ENCODE data around the gene FKBP1C.
"Not testable (repeated sequence)": the region's sequence is repeated elsewhere in the genome, so short reads cannot be mapped to it uniquely, and the experiment has no call there.

The FKBP1C gene

DNA sequence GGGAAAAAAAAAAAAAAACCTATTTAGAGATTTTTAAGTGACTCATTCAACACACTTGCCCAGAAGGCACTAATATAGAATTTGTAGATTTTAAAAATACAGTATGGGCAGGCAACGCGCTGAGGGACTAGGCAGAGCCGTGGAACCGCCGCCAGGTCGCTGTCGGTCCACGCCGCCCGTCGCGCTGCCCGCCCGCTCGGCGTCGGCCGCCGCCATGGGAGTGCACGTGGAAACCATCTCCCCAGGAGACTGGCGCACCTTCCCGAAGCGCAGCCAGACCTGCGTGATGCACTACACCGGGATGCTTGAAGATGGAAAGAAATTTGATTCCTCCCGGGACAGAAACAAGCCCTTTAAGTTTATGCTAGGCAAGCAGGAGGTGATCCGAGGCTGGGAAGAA lies at the start of gene FKBP1C:
Gene FKBP1C (plus strand): TSS at position 127 of the 400 bp plus-strand sequence.
- not testable (repeated sequence) for DNase-seq

DNA sequence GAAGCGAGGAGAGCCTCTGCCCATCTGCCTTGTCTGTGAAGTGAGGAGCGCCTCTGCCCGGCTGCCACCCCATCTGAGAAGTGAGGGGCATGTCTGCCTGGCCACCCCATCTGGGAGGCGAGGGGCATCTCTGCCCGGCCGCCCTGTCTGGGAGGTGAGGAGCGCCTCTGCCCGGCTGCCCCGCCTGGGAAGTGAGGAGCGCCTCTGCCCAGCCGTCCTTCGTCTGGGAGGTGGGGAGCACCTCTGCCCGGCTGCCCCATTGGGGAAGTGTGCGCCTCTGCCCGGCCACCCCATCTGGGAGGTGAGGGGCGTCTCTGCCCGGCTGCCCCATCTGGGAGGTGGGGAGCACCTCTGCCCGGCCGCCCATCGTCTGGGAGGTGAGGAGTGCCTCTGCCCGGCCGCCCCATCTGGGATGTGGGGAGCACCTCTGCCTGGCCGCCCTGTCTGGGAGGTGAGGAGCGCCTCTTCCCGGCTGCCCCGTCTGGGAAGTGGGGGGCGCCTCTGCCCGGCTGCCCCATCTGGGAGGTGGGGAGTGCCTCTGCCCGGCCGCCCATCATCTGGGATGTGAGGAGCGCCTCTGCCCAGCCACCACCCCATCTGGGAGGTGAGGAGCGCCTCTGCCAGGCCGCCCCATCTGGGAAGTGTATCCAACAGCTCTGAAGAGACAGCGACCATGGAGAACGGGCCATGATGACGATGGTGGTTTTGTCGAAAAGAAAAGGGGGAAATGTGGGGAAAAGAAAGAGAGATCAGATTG lies 47.0 kb upstream of the FKBP1C start:
- not testable (repeated sequence) for DNase-seq

DNA sequence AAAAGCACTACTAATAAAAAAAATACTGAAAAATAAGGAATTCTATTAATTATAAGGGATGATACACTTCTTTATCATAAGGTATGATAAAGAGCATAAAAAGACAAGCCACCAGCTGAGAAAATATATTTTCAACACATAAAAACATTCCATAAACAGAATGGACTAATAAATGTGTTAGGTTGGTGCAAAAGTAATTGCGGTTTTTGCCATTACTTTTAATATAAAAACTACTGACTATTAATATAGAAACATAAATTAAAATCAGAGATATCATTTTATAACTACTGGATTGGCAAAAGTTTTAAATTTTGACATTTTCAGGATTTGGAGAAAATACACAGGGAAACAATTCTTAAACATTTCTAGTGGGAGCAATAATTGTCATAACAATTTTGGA lies 37.1 kb upstream of the FKBP1C start:
- no peak for DNase-seq

DNA sequence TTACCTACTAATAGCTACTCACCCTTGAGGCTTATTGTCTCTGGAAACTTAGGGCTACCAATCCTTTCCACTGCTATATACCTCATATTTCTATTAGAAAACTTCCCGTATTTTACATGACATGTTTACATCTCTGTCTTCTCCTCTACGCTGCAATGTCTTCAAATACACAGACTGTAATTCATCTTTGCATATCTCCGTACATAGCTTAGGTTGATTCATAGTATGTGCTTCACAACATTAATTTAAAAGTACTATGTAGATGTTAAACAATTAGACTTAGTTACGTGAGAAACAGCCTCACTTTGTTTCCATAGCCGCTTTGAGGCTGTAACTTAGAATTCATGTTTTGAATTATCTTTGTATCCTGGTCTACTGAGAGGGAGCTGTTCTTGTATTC lies 35.1 kb upstream of the FKBP1C start:
- no peak for DNase-seq

DNA sequence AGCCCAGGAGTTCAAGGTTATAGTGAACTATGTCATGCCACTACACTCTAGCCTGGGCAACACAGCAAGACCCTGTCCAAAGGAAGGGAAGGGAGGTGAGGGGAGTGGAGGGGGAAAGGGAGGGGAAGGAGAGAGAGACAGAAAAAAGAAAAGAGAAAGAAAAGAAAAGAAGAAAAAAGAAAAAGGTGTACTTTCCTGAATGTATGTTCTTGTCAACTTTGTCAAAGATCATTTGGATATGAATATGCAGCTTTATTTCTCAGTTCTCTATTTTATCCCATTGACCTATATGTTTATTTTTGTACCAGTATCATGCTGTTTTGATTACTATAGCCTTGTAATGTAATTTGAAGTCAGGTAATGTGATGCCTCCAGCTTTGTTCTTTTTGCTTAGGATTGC lies 30.9 kb upstream of the FKBP1C start:
- DNase-seq: no peak

DNA sequence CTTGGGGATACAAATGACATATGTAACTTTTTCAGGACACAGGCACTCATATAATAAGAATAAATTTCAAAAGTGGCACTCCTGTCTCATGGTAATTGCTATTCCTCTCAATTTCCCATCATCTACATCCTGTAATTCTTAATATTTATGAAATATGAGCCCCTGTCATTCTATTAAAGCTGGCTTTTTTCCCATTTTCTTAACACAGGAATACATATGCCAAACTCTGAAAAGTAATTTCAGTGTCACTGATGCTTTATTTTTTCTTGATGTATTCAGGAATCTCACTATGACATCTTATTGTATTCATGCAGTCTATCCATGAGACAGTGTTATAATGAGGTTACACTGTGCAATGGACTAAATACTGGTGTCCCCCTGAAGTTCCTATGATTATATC lies 24.3 kb upstream of the FKBP1C start:
- no peak for DNase-seq

DNA sequence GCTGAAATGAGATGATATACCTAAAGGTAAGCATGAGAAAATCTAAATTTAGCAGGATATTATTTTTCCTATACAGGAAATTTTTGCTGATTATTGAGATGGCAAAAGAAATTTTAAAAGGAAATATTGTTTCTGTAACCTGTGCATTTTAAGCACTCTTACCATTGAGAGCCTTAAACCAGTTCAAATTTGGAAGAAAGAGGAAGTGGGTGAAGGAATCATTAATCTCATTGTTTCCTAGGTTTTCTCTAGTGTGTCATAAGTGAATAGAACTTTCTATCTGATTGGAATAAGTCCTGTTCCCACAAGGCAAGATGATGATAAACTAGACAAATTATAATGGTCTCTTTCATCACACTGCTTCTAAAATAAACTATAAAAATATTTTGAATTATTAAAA lies 22.4 kb upstream of the FKBP1C start:
- no peak for DNase-seq

DNA sequence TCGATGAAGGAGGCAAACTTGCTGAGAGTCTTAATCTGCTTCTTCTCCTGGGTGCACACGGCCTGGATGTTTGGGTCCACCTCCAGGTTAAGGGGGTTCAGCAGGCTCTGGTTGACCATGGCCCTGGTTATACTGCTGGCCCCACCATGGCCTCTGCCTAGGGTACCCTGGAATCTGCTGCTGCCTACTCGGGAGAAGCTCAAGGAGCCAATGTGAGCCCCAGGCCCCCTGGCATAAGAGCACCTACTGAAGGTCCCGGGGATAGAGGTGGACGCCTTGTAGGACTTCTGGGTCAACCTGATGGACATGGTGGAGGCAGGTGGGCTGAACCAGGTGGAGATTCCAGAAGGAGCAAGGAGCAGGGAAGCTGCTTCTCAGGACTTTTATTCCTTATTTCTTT lies 17.9 kb upstream of the FKBP1C start:
- no peak for DNase-seq

DNA sequence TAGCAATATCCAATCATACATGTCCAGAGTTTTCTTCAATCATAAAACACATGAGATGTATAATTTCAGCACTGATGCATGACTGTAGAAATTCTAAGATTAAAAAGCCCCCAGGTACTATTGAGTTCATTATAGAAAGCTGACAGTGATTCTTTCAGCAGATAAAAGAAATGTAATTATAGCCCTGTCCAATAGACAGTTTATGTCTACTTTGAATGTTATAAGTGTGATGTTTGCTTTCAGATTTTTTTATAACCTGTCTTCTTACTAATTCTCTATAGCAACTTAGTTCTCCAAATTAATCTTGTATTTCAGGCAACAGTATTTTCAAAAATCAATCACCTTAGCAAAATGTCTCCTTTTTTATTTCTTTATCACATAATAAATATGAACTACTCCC lies 13.5 kb upstream of the FKBP1C start:
- no peak for DNase-seq

DNA sequence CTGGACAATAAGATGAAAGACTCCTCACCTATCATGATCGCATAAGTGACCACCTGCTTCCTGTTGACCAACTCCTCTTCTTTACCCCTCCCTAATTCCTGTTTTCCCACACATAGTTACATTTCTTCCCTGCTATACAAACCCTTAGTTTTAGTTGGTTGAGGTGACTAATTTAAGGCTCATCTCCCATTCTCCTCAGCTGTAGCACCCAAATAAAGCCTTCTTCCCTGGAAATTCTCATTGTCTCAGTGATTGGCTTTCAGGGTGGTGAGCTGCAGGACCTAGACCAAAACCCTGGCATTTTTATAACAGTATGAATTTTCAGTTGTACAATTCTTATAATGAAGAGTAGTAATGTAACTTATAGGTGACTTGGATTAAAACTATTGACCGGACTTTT lies 2.1 kb downstream of the FKBP1C start:
- DNase-seq: no peak

DNA sequence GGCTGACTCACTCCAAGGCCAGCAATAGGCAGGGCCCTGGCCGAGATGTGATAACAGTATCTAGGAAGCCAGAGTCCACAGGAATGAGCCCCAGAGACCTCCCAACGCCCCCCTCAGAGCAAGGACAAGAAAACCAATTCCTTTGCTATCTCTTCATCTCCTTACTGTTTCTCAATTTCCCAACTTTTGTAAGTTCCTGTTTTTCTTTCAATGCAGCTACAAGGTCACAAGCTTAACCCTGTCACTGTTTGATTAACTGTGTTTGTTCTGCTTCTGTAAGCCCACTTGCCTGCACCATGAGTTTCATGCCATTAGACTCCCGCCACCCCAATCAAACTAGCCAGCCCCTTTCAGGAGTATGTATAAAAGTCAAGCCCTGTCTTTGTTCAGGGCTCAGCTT lies 3.5 kb downstream of the FKBP1C start:
- DNase-seq: no peak

DNA sequence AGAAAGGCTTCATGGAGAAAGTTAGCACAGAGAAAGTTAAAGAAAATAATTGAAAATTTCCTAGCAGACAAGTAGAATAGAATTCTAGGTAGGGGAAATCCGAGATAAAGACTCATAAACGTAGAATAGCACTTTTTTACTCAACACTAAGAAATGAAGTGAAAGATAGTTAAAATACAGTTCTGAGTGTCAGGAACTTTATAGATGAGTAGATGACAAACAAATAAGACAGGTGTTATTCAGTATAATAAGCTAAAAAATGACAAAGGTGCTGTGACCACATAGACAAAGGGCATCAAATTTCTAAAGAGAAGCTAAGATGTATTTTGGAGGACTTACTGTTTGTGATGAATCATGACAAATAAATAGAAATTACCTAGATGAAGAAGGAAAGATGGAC lies 12.9 kb downstream of the FKBP1C start:
- DNase-seq: no peak

DNA sequence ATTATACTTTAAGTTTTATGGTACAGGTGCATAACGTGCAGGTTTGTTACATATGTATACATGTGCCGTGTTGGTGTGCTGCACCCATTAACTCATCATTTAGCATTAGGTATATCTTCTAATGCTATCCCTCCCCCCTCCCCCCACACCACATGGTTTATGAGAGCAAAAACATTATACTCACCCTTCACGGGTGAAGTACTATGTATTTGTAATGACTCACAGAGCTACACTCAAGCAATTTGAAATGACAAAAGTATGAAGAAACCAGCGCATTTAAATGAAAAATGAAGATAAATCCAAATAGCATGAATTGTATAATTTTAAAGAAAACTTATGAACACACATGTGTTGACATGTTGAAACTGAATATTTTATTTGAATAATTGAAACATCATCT lies 14.7 kb downstream of the FKBP1C start:
- not testable (repeated sequence) for DNase-seq

DNA sequence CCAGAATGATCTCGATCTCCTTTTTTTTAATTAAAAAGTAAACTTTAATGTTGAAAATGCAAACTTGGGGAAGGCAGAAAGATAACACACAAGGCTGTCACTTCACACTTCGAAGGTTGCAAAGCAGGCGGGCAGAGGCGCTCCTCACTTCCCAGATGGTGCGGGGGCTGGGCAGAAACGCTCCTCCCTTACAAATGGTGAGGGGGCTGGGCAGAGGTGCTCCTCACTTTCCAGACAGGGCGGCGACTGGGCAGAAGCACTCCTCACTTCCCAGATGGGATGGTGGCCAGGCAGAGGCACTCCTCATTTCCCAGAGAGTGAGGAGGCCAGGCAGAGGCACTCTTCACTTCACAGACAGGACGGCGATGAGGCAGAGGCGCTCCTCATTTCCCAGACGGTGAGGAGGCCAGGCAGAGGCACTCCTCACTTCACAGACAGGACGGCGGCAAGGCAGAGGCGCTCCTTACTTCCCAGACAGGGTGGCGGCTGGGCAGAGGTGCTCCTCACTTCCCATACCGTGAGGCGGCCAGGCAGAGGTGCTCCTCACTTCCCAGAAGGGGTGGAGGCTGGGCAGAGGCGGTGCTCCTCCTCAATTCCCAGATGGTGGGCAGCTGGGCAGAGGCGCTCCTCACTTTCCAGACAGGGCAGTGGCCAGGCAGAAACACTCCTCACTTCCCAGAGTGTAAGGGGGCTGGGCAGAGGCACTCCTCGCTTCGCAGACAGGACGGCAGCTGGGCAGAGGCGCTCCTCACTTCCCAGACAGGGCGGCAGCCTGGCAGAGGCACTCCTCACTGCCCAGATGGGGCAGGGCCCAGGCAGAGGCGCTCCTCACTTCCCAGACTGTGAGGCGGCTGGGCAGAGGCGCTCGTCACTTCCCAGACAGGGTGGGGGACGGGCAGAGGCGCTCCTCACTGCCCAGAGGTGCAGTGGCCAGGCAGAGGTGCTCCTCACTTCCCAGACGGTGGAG lies 16.9 kb downstream of the FKBP1C start:
- DNase-seq: not testable (repeated sequence)

DNA sequence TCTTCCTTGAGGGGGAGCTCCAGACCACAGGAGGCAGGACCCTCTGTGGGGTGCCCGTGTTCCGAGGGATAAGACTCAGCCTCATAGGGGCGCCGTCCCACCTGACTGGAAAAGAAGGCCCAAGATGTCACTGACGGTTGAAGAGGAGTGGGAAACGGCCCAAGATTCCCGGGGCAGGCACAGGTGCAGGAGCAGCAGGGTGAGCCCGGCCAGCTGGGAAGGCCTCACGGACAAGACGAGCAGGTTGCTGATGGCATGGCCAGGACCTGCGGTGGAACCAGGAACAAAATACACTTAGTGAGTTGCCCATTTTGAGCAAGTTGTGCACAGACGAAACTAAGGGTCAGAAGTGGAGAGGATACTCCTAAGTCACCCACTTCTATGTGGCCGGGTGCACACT lies 18.8 kb downstream of the FKBP1C start:
- DNase-seq: not testable (repeated sequence)

DNA sequence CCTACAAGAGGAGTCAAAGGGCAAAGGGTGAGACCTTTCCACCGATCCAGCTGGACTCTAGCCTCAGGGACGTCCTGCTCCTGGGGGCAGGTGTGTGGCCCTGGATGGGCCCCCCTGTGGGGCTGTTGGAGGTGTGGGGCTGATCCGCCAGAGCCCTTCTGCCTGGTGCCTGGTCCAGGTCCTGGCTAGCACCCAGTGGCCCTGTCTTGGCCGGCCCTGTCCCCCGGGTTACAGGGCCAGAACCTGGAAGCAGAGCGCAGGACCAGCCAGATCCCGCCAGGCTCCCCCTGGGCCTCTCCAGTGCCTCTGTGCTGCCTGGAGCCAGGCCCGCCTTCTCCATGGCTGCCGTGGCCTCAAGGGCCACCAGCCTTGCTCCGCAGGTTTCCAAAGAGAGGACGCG lies 19.2 kb downstream of the FKBP1C start:
- not testable (repeated sequence) for DNase-seq

DNA sequence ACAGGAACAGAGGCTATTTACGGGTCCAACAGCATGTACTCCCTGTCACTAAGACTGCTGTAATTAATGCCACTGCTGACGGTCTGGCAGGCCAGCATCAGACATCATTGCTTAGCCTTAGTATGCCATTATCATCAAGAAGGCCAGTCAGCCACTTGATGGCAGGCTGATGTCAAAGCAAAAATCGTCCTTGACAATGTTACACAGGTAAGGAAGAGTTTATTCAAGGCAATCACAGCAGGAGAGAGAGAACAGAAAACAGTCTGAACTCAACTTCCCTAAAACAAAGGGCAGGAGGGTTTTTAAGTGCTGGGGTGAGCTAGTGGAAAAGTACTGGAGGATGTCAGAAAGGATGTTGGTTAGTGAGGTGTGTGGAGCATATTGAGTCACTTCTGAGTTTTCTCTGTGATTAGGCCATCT lies 25.1 kb downstream of the FKBP1C start:
- DNase-seq: no peak

DNA sequence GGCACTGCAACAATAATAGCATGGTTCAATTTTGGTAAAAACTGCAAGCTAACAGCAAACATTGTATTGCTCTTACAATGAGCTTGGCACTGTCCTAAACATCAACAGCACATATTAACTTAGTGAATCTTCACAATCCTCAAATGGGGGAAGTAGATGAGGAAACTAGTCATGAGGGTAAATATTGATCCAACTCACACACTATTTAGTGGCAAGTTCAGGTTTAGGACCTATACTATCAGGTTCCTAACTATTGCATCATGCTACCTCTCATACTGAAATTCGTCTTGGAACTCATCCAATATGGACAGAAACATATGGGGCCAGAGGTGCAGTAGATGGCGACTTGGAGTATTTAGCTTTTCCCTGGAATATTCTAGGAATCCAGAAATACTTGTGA lies 34.2 kb downstream of the FKBP1C start:
- DNase-seq: no peak

DNA sequence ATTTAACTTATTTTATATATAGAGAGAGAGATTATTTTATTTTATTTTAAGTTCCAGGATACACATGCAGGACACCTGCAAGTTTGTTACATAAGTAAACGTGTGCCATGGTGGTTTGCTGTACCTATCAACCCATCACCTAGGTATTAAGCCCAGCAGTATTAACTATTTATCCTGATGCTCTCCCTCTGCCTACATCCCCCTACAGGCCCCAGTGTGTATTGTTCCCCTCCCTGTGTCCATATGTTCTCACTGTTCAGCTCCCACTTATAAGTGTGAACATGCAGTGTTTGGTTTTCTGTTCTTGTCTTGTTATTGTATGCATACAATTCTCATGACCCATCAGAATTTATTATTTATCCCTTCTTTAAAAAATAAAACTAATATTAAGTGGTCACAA lies 34.6 kb downstream of the FKBP1C start:
- DNase-seq: no peak

DNA sequence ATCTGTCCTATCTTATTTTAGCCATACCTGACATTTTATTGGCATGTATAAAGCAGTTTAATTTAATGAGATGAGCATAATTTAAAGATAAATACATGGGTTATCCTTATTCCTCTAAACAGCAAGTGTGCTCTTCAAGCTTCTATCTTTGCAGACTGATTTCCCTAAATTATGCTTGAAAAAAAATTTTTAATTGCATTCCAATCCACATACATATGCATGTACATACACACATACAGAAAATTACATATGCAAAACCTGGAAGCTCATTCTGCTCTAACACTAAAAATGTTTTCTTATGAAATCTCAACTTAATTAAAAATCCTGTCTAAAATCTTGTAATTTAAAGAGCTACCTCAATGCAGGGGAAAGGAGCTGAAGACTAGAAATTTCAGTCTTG lies 35.3 kb downstream of the FKBP1C start:
- DNase-seq: no peak

DNA sequence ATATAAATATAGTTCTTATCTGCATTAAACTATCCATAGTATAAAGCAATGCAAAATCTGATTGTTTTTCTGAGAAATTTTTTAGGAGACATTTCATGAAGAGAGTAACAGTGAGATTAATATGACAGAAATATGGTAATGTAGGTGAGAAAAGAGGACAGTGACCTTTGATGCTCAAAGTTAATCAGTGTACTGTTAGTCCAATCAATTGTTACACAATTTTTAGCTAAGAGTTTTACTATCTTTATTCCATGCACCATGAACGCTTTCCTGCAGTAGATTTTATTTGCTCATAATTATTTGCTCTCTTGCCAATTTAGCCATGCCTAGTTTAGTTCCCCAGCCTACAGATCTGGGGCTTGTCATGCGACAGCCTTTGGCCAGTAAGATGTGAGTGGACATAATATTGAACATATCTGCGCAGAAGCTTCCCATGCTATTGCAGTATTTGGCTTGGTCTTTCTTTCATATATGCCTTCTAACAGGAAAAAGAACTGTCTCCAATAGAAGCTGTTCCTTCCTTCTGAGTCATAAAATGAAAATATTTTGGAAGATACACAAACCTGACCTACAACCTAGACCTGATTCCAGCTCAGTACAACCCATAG lies 38.7 kb downstream of the FKBP1C start:
- no peak for DNase-seq

DNA sequence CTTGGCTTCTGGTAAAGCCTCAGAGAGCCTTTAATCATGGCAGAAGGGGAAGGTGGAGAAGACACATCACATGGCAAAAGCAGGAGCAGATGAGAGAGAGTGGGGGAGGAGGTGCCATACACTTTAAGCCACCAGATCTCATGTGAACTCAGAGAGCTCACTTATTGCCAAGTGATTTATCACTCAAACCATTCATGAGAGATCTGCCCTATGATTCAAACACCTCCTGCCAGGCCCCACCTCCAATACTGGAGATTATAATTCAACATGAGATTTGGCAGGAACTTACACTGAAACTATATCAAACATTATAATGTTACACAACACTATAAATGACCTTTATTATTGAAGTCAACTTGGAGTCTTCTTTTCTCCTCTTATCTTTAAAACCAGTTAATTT lies 47.9 kb downstream of the FKBP1C start:
- no peak for DNase-seq

DNA sequence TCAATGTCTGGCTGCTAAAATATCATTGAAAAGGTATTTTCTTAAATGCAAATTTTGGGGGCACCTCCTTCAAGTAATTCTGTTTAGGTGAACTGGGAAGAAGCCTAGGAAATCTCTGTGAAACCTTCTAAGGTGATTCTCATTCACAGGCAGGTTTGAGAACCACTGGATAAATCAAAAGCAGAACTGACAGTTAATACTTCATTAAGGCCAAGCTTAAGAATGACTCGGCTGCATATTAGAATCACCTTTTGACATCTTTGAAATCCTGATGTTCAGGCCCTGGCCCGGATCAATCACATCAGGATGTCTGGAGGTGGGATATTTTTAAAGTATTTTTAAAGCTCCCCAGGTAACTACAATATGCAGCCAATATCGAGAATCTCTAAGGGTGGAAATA lies 50.6 kb downstream of the FKBP1C start:
- no peak for DNase-seq
